Measurements from ENCODE around the gene UBE2J2. TPM values are rescaled to one million over a fixed set of nuclear protein-coding genes. Genes with fewer than 3 reads are reported as not detected.
"Not testable (repeated sequence)": the region's sequence is repeated elsewhere in the genome, so short reads cannot be mapped to it uniquely, and the experiment has no call there.

UBE2J2 gene
- total RNA-seq, result 85.1 and 87.7 TPM in 2 replicates

GRCh38 chr1:1273512-1274298, at the start of gene UBE2J2:
Gene UBE2J2 (minus strand): TSS chr1:1273854. CDS start chr1:1267992, 5,862 bp downstream.
- intact Hi-C loops (cut with micrococcal nuclease), result loop anchor here (1.0 to 5.0 kb wide), 7 partner anchors 35 to 261 kb away; partner anchors contain the start of genes AURKAIP1, C1orf159, CCNL2 and ISG15

GRCh38 chr1:1322952-1323351, 49.3 kb upstream of the UBE2J2 start:
- intact Hi-C loops (cut with micrococcal nuclease), result no loop called here

GRCh38 chr1:1322418-1322817, 48.8 kb upstream of the UBE2J2 start:
- intact Hi-C loops (cut with micrococcal nuclease), result no loop called here

GRCh38 chr1:1321477-1321876, 47.8 kb upstream of the UBE2J2 start:
- intact Hi-C loops (cut with micrococcal nuclease), result no loop called here

GRCh38 chr1:1320666-1321448, 47.2 kb upstream of the UBE2J2 start:
- intact Hi-C loops (cut with micrococcal nuclease), result no loop called here

- intact Hi-C loops (cut with micrococcal nuclease), result no loop called here
Measured at GRCh38 chr1:1319646-1319941, 45.9 kb upstream of the UBE2J2 start.

GRCh38 chr1:1318777-1319645, 45.4 kb upstream of the UBE2J2 start:
- intact Hi-C loops (cut with micrococcal nuclease), result no loop called here

- intact Hi-C loops (cut with micrococcal nuclease), result no loop called here
Measured at GRCh38 chr1:1318131-1318652, 44.5 kb upstream of the UBE2J2 start.

- intact Hi-C loops (cut with micrococcal nuclease), result no loop called here
Measured at GRCh38 chr1:1317420-1317819, 43.8 kb upstream of the UBE2J2 start.

GRCh38 chr1:1316199-1316598, 42.5 kb upstream of the UBE2J2 start:
- intact Hi-C loops (cut with micrococcal nuclease), result not testable (repeated sequence)

- intact Hi-C loops (cut with micrococcal nuclease), result no loop called here
Measured at GRCh38 chr1:1315435-1315954, 41.8 kb upstream of the UBE2J2 start.

- intact Hi-C loops (cut with micrococcal nuclease), result no loop called here
Measured at GRCh38 chr1:1314678-1315335, 41.2 kb upstream of the UBE2J2 start.

- intact Hi-C loops (cut with micrococcal nuclease), result no loop called here
Measured at GRCh38 chr1:1314237-1314586, 40.6 kb upstream of the UBE2J2 start.

- intact Hi-C loops (cut with micrococcal nuclease), result no loop called here
Measured at GRCh38 chr1:1313500-1314236, 40.0 kb upstream of the UBE2J2 start.

GRCh38 chr1:1312450-1313314, 39.0 kb upstream of the UBE2J2 start:
- intact Hi-C loops (cut with micrococcal nuclease), result no loop called here

- intact Hi-C loops (cut with micrococcal nuclease), result no loop called here
Measured at GRCh38 chr1:1311107-1312104, 37.8 kb upstream of the UBE2J2 start.

- intact Hi-C loops (cut with micrococcal nuclease), result no loop called here
Measured at GRCh38 chr1:1310476-1311053, 36.9 kb upstream of the UBE2J2 start.

- intact Hi-C loops (cut with micrococcal nuclease), result no loop called here
Measured at GRCh38 chr1:1310109-1310385, 36.4 kb upstream of the UBE2J2 start.

Measured in T-helper 1 cell treated with Interleukin-12 subunit alpha and Interleukin-12 subunit beta and Interleukin-4 antibody, amounts not matched to agents 30 ng/mL and 1 ng/mL, for 36 hours (primary cell).